ENCODE results near the gene DCC. TPM values are rescaled to one million over a fixed set of nuclear protein-coding genes. Genes with fewer than 3 reads are reported as not detected.

Gene DCC
- total RNA-seq, 4 donors from 2014 or later: 0.13 TPM; not detected in 3

DNA sequence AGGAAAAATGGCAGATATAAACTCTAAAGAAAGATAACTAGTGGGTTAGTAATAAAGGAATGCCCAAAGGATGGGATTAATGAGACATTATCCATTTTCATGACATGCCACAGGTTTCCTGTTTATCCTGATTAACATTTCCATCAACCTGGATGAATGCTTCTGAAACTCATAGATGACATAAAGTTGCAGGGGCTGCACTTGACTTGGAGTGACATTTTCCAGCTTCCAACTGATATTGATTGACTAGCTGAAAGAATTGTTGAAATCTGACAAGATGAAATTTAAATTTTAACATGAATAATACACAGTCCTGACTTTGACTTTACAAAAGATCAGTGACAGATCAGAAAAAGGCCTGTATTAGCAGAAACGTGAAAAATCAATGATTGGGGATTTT is 214.2 kb downstream of the DCC start:
- no peak for DNase-seq (ENCODE audit: low spot score in 2 of 2)
- TF ChIP-seq POLR2A (IDR thresholded peaks at IDR 0.05) (no peak), CTCF (IDR thresholded peaks at IDR 0.05) (no peak)
- 48% methylated on average over 1 of the region's 1 CpG for WGBS, 2 donors
- intact Hi-C loops (cut with DNase I; ENCODE audit: low total_unique reads): no loop called here
- no peak overlapping the region for H3K4me3 ChIP-seq (ENCODE audit: low read depth, poor library complexity, severe bottlenecking)

- no peak overlapping the region for H3K4me3 ChIP-seq (ENCODE audit: low read depth, poor library complexity, severe bottlenecking)
- TF ChIP-seq POLR2A (IDR thresholded peaks at IDR 0.05): no peak
- TF ChIP-seq CTCF (IDR thresholded peaks at IDR 0.05): no peak
- intact Hi-C loops (cut with DNase I; ENCODE audit: low total_unique reads): no loop called here
- DNase-seq (ENCODE audit: low spot score in 2 of 2): no peak
- 45 to 47% methylated on average over 4 of the region's 4 CpGs for WGBS, 2 donors
Observed at GRCh38 chr18:52567360-52567759, 227.4 kb downstream of the DCC start.

GRCh38 chr18:52569492-52569891 is 229.5 kb downstream of the DCC start:
- no peak for TF ChIP-seq POLR2A (IDR thresholded peaks at IDR 0.05)
- TF ChIP-seq CTCF (IDR thresholded peaks at IDR 0.05): no peak
- DNase-seq (ENCODE audit: low spot score in 2 of 2): no peak
- 58% methylated on average over 1 of the region's 1 CpG for WGBS, 2 donors
- intact Hi-C loops (cut with DNase I; ENCODE audit: low total_unique reads): no loop called here
- H3K4me3 ChIP-seq (ENCODE audit: low read depth, poor library complexity, severe bottlenecking): no peak overlapping the region

- no peak overlapping the region for H3K4me3 ChIP-seq (ENCODE audit: low read depth, poor library complexity, severe bottlenecking)
- no peak for TF ChIP-seq POLR2A (IDR thresholded peaks at IDR 0.05)
- no peak for TF ChIP-seq CTCF (IDR thresholded peaks at IDR 0.05)
- DNase-seq (ENCODE audit: low spot score in 2 of 2): no peak
- intact Hi-C loops (cut with DNase I; ENCODE audit: low total_unique reads): no loop called here
- WGBS, 2 donors: 63 to 66% methylated on average over 2 of the region's 2 CpGs
Observed at GRCh38 chr18:52570975-52571374, 231.0 kb downstream of the DCC start.

GRCh38 chr18:52572036-52573000 is 232.3 kb downstream of the DCC start:
- DNase-seq (ENCODE audit: low spot score in 2 of 2): no peak
- no peak overlapping the region for H3K4me3 ChIP-seq (ENCODE audit: low read depth, poor library complexity, severe bottlenecking)
- intact Hi-C loops (cut with DNase I; ENCODE audit: low total_unique reads): no loop called here
- WGBS, 2 donors: 47 to 49% methylated on average over 13 of the region's 13 CpGs
- no peak for TF ChIP-seq CTCF (IDR thresholded peaks at IDR 0.05)
- no peak for TF ChIP-seq POLR2A (IDR thresholded peaks at IDR 0.05)
